ENCODE results near the gene FAM111A. TPM values are rescaled to one million over a fixed set of nuclear protein-coding genes. Genes with fewer than 3 reads are reported as not detected.

Gene FAM111A
- polyA plus RNA-seq, 3 donors: 34.6 to 101 (median 55.7) TPM

DNA sequence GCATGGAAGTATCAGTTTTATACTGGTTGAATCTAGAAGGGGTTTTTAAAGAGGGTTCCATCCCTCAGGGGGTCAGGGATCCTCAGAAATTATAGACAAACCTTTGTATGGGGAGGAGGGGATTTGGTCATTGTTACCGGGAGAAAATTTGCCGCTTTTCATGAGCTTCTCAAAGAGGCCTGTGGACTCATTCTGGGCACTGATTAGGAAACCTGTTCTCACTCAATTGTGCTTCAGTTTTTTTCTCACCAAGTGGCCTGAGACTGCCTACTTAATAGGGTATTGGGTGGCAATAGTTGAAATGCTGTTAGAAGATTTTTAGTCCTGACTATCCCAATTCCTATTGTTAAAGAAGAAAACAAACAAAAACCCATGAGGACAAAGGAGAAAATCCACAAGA, 56.1 kb downstream of the FAM111A start:
- H3K36me3 ChIP-seq (replicated peaks in 1 of 2; ENCODE audit: control insufficient read depth in 1 of 2, insufficient read depth in 2 of 2, low read length in 2 of 2): peaks cover 18 to 48% of the 10 kb centered on the region in 2 donors
- no peaks in the 10 kb centered on the region for H3K9me3 ChIP-seq (replicated peaks in 1 of 2; ENCODE audit: control insufficient read depth in 1 of 2, insufficient read depth in 1 of 2, low read length in 2 of 2)
- no peak overlapping the region for H3K4me2 ChIP-seq (replicated peaks; ENCODE audit: extremely low read depth, low read length, poor library complexity, severe bottlenecking)
- H3K9ac ChIP-seq (ENCODE audit: insufficient read depth, low read length, poor library complexity, severe bottlenecking): no peak overlapping the region
- 83% methylated on average over 2 of the region's 2 CpGs for WGBS (ENCODE audit: insufficient coverage)
- Mint-ChIP-seq H3K9me3 (peaks cover 0 to 12% (median 4%) of the 10 kb centered on the region in 7 donors), H3K36me3 (peaks cover 72 to 86% of the 10 kb centered on the region in 2 donors), H3K4me3 (no peak overlapping the region), H3K27ac (peak overlapping the region in 1 of 7 donors; percentile 76), H3K27me3 (ENCODE audit: low read depth in 3 of 3) (peaks cover 0 to 2% (median 1%) of the 10 kb centered on the region in 3 donors), H3K4me1 (peaks cover 58% of the 10 kb centered on the region)
- peaks cover 23% of the 10 kb centered on the region for H3K79me2 ChIP-seq (ENCODE audit: insufficient read depth, low read length)
- H3K27ac ChIP-seq (ENCODE audit: low read depth in 1 of 2, low read length in 2 of 2): peak overlapping the region in 1 of 2 donors; percentile 45
- H3K4me1 ChIP-seq (ENCODE audit: control insufficient read depth in 1 of 2, insufficient read depth in 2 of 2, low read length in 2 of 2): peaks cover 8 to 49% of the 10 kb centered on the region in 2 donors
- no peaks in the 10 kb centered on the region for H3K27me3 ChIP-seq (ENCODE audit: control insufficient read depth in 2 of 2, insufficient read depth in 2 of 2, low read length in 2 of 2)
- intact Hi-C loops (cut with micrococcal nuclease): no loop called here
- no peak overlapping the region for H3K4me3 ChIP-seq (replicated peaks in 1 of 3; ENCODE audit: low read depth in 2 of 3, low read length in 3 of 3)
- no peak overlapping the region for H2AFZ ChIP-seq (ENCODE audit: insufficient read depth, low read depth, low read length, poor library complexity, severe bottlenecking)
- peaks cover 83% of the 10 kb centered on the region for H4K20me1 ChIP-seq (ENCODE audit: insufficient read depth, low read length)
- no peak for DNase-seq
- TF ChIP-seq, protein P1, sequence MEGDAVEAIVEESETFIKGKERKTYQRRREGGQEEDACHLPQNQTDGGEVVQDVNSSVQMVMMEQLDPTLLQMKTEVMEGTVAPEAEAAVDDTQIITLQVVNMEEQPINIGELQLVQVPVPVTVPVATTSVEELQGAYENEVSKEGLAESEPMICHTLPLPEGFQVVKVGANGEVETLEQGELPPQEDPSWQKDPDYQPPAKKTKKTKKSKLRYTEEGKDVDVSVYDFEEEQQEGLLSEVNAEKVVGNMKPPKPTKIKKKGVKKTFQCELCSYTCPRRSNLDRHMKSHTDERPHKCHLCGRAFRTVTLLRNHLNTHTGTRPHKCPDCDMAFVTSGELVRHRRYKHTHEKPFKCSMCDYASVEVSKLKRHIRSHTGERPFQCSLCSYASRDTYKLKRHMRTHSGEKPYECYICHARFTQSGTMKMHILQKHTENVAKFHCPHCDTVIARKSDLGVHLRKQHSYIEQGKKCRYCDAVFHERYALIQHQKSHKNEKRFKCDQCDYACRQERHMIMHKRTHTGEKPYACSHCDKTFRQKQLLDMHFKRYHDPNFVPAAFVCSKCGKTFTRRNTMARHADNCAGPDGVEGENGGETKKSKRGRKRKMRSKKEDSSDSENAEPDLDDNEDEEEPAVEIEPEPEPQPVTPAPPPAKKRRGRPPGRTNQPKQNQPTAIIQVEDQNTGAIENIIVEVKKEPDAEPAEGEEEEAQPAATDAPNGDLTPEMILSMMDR (IDR thresholded peaks at IDR 0.05): no peak

DNA sequence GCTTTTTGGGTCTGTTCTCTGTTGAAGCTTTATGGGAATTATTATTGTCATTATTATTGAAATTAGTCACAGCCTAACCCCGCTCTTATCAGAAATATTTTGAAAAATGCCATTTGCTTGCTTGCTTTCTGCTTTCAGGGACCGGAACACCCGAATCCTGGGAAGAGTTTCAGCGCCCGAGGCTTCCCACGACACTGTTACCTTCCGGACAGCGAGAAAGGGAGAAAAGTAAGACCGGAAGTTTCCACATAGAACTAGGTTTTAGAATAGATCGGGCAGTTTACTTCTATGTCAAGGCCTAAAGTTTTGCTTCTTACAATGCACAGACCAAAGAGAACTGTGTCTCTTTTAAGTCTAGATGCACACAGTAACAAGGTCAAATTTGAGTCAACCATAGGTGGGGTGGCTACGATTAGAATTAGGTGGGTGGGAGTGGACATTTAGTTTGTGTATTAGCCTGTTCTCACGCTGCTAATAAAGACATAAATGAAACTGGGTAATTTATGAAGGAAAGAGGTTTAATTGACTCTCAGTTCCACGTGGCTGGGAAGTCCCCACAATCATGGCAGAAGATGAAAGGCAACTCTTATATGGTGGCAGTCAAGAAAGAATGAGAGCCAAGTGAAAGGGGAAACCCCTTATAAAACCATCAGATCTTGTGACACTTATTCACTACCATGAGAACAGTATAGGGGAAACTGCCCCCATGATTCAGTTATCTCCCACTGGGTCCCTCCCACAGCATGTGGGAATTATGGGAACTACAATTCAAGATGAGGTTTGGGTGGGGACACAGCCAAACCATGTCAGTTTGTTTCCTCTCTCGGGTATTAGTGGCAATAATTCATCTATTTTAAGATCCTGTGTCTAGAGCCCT, 57.1 kb downstream of the FAM111A start:
- peak; percentile 55 to 86 (median 58) for DNase-seq
- H3K36me3 ChIP-seq (replicated peaks in 1 of 2; ENCODE audit: control insufficient read depth in 1 of 2, insufficient read depth in 2 of 2, low read length in 2 of 2): peaks cover 19 to 55% of the 10 kb centered on the region in 2 donors
- 79% methylated on average over 10 of the region's 14 CpGs for WGBS (ENCODE audit: insufficient coverage)
- peaks cover 73 to 93% of the 10 kb centered on the region in 2 donors for H3K36me3 Mint-ChIP-seq
- no peak overlapping the region for H3K4me2 ChIP-seq (replicated peaks; ENCODE audit: extremely low read depth, low read length, poor library complexity, severe bottlenecking)
- H3K9me3 Mint-ChIP-seq: peaks cover 0 to 12% (median 4%) of the 10 kb centered on the region in 7 donors
- peaks cover 65% of the 10 kb centered on the region for H3K4me1 Mint-ChIP-seq
- no peak overlapping the region for H3K4me3 ChIP-seq (replicated peaks in 1 of 3; ENCODE audit: low read depth in 2 of 3, low read length in 3 of 3)
- intact Hi-C loops (cut with micrococcal nuclease): no loop called here
- H3K4me3 Mint-ChIP-seq: peak overlapping the region in 1 of 2 donors; percentile 12
- H4K20me1 ChIP-seq (ENCODE audit: insufficient read depth, low read length): peaks cover 91% of the 10 kb centered on the region
- peaks cover 14 to 59% of the 10 kb centered on the region in 2 donors for H3K4me1 ChIP-seq (ENCODE audit: control insufficient read depth in 1 of 2, insufficient read depth in 2 of 2, low read length in 2 of 2)
- H3K9me3 ChIP-seq (replicated peaks in 1 of 2; ENCODE audit: control insufficient read depth in 1 of 2, insufficient read depth in 1 of 2, low read length in 2 of 2): no peaks in the 10 kb centered on the region
- H2AFZ ChIP-seq (ENCODE audit: insufficient read depth, low read depth, low read length, poor library complexity, severe bottlenecking): no peak overlapping the region
- peaks cover 32% of the 10 kb centered on the region for H3K79me2 ChIP-seq (ENCODE audit: insufficient read depth, low read length)
- H3K27ac Mint-ChIP-seq: peak overlapping the region; percentile 47 to 89 (median 76)
- no peak overlapping the region for H3K9ac ChIP-seq (ENCODE audit: insufficient read depth, low read length, poor library complexity, severe bottlenecking)
- TF ChIP-seq, protein P1 (IDR thresholded peaks at IDR 0.05): no peak
- H3K27me3 Mint-ChIP-seq (ENCODE audit: low read depth in 3 of 3): peaks cover 0 to 2% (median 1%) of the 10 kb centered on the region in 3 donors
- peak overlapping the region in 1 of 2 donors; percentile 45 for H3K27ac ChIP-seq (ENCODE audit: low read depth in 1 of 2, low read length in 2 of 2)
- H3K27me3 ChIP-seq (ENCODE audit: control insufficient read depth in 2 of 2, insufficient read depth in 2 of 2, low read length in 2 of 2): no peaks in the 10 kb centered on the region

Data from CD14-positive monocyte (primary cell).